GM12878 (cell line): ENCODE data around the gene AFTPH. TPM values are rescaled to one million over a fixed set of nuclear protein-coding genes. Genes with fewer than 3 reads are reported as not detected.

Source experiments
- ATAC-seq: fragments of 200-7000 bp; cut with Tn5 transposase; 3 replicates; pipeline ENCODE4 v1.9.1; 2020; ENCODE audit warnings: mild to moderate bottlenecking, moderate library complexity
- BruUV-seq: library from RNA; stranded (reverse); fragments of 400-500 nt; replicated peaks from 2 replicates; lab custom pipeline; 2021; lab: Mats Ljungman, UMichigan
- CTCF ChIA-PET: fragments of 300-600 bp; sonication (Branson Sonifier 250); formaldehyde crosslinking; extraction: SDS; loops from one replicate; lab custom pipeline; 2021; ENCODE audit warnings: inconsistent platforms; lab: Yijun Ruan, JAX
- POLR2A ChIA-PET: fragments of 350-600 bp; formaldehyde crosslinking; extraction: SDS; loops from one replicate; lab custom pipeline; 2021; ENCODE audit warnings: inconsistent platforms; lab: Charles Lee
- RAD21 ChIA-PET: fragments of 300-600 bp; sonication (Branson Sonifier 250); formaldehyde crosslinking; loops from one replicate; lab custom pipeline; 2023; ENCODE audit warnings: antibody characterized with exemption; ENCODE audit not compliant: unreplicated experiment; lab: Charles Lee
- SMC1A ChIA-PET: fragments of 300-600 bp; sonication (Branson Sonifier 250); formaldehyde crosslinking; loops from one replicate; lab custom pipeline; 2023; ENCODE audit not compliant: unreplicated experiment, uncharacterized antibody; lab: Charles Lee
- DNase-seq: peaks from one replicate; pipeline ENCODE4 v3.0.0-alpha.2; 2011; ENCODE audit warnings: low read depth, low spot score
- FAIRE-seq: peaks from 3 replicates; lab custom pipeline; 2011; peaks lifted over from hg19 to GRCh38; lab: Jason Lieb, UNC
- H2AFZ ChIP-seq: 2 replicates; pipeline ENCODE4 v1.6.0; 2011; ENCODE audit warnings: low read depth, low read length, control low read depth; ENCODE audit not compliant: control insufficient read depth
- H3K27ac ChIP-seq: 2 replicates; pipeline ENCODE4 v1.5.1; 2011; ENCODE audit warnings: control low read depth; ENCODE audit not compliant: control insufficient read depth, insufficient read depth
- H3K27me3 ChIP-seq, 2 experiments: replicated peaks in 1 of 2; 2 replicates each; pipeline versions ENCODE4 v1.6.0 to v1.6.1; 2011; ENCODE audit warnings: low read length in 1 of 2; ENCODE audit not compliant: control insufficient read depth in 2 of 2, insufficient read depth in 2 of 2
- H3K36me3 ChIP-seq, 2 experiments: 2 replicates each; pipeline ENCODE4 v1.5.1; 2011; ENCODE audit warnings: low read length in 1 of 2; ENCODE audit not compliant: control insufficient read depth in 2 of 2, insufficient read depth in 2 of 2
- H3K4me1 ChIP-seq: 2 replicates; pipeline ENCODE4 v1.6.1; 2011; ENCODE audit warnings: mild to moderate bottlenecking, low read length, moderate library complexity, mixed read lengths; ENCODE audit not compliant: control insufficient read depth, insufficient read depth
- H3K4me2 ChIP-seq: 2 replicates; pipeline ENCODE4 v1.6.0; 2011; ENCODE audit warnings: control low read depth; ENCODE audit not compliant: control insufficient read depth, insufficient read depth
- H3K4me3 ChIP-seq: fragments of 200-600 bp; sonication (generic); 2 replicates; pipeline ENCODE4 v1.5.1; 2016
- H3K79me2 ChIP-seq: 2 replicates; pipeline ENCODE4 v1.6.0; 2011; ENCODE audit warnings: low read length; ENCODE audit not compliant: control insufficient read depth, insufficient read depth
- H3K9ac ChIP-seq: 2 replicates; pipeline ENCODE4 v1.8.0; 2011; ENCODE audit warnings: low read length, control low read depth, mixed read lengths; ENCODE audit not compliant: control insufficient read depth, insufficient read depth
- H3K9me3 ChIP-seq: replicated peaks from 3 replicates; pipeline ENCODE4 v1.5.1; 2011; ENCODE audit warnings: mild to moderate bottlenecking, low read length; ENCODE audit not compliant: control insufficient read depth, insufficient read depth
- H4K20me1 ChIP-seq: 2 replicates; pipeline ENCODE4 v1.6.0; 2011; ENCODE audit not compliant: control insufficient read depth, insufficient read depth
- BRCA1 ChIP-seq: IDR thresholded peaks from 2 replicates; pipeline ENCODE4 v1.6.1; 2011; ENCODE audit warnings: low read depth, low read length, improper control_type of control experiment
- CHD1 ChIP-seq: IDR thresholded peaks from 2 replicates; pipeline ENCODE4 v1.6.1; 2012; ENCODE audit warnings: low read depth, low read length, improper control_type of control experiment
- CREM ChIP-seq: IDR thresholded peaks from 2 replicates; pipeline ENCODE4 v1.6.1; 2014; ENCODE audit warnings: antibody characterized with exemption, low read depth
- NR2F1 ChIP-seq: fragments of 450-650 bp; conservative IDR thresholded peaks from 2 replicates; pipeline ENCODE4 v1.6.1; 2017; ENCODE audit warnings: mild to moderate bottlenecking
- SMAD1 ChIP-seq: fragments of 450-650 bp; IDR thresholded peaks from 2 replicates; pipeline ENCODE4 v1.6.1; 2018; ENCODE audit warnings: mild to moderate bottlenecking, low read depth; ENCODE audit not compliant: partially characterized antibody
- SREBF2 ChIP-seq: IDR thresholded peaks from 2 replicates; pipeline ENCODE4 v1.6.1; 2012; ENCODE audit warnings: mild to moderate bottlenecking, low read length
- SUPT20H ChIP-seq: IDR thresholded peaks from 2 replicates; pipeline ENCODE4 v1.6.1; 2011; ENCODE audit warnings: low read depth, mild to moderate bottlenecking, low read length, moderate library complexity, borderline replicate concordance; ENCODE audit not compliant: control insufficient read depth
- SUZ12 ChIP-seq: fragments of 200-600 bp; sonication (generic); IDR thresholded peaks from one replicate; pipeline ENCODE4 v1.6.1; 2018; ENCODE audit warnings: antibody characterized with exemption, mild to moderate bottlenecking; ENCODE audit not compliant: unreplicated experiment
- WGBS: methylation state at CpG from one replicate; pipeline ENCODE4 v1.1.6; 2016; ENCODE audit warnings: low lambda C conversion rate; ENCODE audit not compliant: insufficient replicate concordance, insufficient coverage; ENCODE audit errors: missing lambda C conversion rate; 5-methylcytosine and 5-hydroxymethylcytosine counted together
- in situ Hi-C: fragments of 300-500 bp; cut with MboI; formaldehyde crosslinking; loops from 9 replicates; pipeline ENCODE4 v1.14.3; 2018; ENCODE audit warnings: mixed read lengths
- intact Hi-C: fragments of 100-400 bp; cut with micrococcal nuclease; formaldehyde crosslinking; loops from one replicate; pipeline ENCODE4 v1.14.2; 2022; ENCODE audit not compliant: unreplicated experiment
- polyA plus RNA-seq, 11 experiments: library from polyadenylated mRNA; depleted of rRNA in 4 of 11; unstranded in 6 of 11; stranded (reverse) in 5 of 11; fragments of >200 nt; fragmentation: Nextera tagmentation in 4 of 11; fragmentation: Illumina TruSeq in 1 of 11; extraction: Ambion mirVana in 4 of 11; extraction: Trizol in 1 of 11; gene quantifications; 1 replicate in 1 of 11; 2 replicates in 10 of 11; pipeline versions ENCODE4 v1.2.1 to v1.2.3, GENCODE V29; 2011 to 2016; ENCODE audit warnings: inconsistent platforms in 2 of 11, missing spikeins in 2 of 11, low read depth in 1 of 11
- total RNA-seq, 4 experiments: library from RNA; depleted of rRNA in 3 of 4; stranded (reverse); fragments of >200 nt in 3 of 4; fragmentation: Illumina TruSeq in 1 of 4; extraction: Trizol in 1 of 4; gene quantifications; 2 replicates each; pipeline versions ENCODE4 v1.2.1 to v1.2.3, GENCODE V29; 2013 to 2021
- TF ChIP-seq, protein P1 (sequence below): fragments of 450-650 bp; IDR thresholded peaks from 2 replicates; pipeline ENCODE4 v1.6.1; 2016; ENCODE audit warnings: mild to moderate bottlenecking, moderate library complexity, borderline replicate concordance
- TF ChIP-seq, protein P2 (sequence below): fragments of 150-350 bp; IDR thresholded peaks from 2 replicates; pipeline ENCODE4 v1.6.1; 2016; ENCODE audit warnings: low read depth, low read length

The AFTPH gene
- total and polyA plus RNA-seq, 10 of the 15 experiments (the other 5 are each of a cell fraction or from before 2014, with no cell fraction given) = 25.6 to 77.3 (median 39.5) TPM

DNA sequence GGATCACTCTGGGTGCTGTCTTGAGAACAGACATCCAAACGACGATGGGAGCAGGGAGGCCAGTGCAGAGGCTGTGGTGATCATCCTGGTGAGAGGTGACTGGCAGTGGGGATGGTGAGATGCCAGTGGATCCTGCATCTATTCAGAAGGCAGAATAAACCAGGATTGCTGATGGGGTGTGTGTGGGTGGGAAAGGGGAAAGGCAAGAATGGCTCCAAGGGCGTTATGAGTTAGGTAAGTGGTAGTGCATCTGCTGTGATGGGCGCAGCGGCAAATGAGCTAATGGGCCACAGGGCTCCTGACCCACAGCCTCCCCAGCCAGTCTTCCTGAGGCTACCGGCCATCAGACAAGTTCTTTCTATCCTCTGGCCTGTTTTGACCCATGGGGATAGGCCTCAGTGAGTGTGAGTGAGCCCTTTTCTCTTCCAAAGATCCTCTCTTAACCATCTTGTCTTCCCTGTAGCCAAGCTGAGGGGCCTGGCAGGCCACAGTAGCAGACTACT is 100.0 kb downstream of the AFTPH start (continued):
- TF ChIP-seq, protein P1, sequence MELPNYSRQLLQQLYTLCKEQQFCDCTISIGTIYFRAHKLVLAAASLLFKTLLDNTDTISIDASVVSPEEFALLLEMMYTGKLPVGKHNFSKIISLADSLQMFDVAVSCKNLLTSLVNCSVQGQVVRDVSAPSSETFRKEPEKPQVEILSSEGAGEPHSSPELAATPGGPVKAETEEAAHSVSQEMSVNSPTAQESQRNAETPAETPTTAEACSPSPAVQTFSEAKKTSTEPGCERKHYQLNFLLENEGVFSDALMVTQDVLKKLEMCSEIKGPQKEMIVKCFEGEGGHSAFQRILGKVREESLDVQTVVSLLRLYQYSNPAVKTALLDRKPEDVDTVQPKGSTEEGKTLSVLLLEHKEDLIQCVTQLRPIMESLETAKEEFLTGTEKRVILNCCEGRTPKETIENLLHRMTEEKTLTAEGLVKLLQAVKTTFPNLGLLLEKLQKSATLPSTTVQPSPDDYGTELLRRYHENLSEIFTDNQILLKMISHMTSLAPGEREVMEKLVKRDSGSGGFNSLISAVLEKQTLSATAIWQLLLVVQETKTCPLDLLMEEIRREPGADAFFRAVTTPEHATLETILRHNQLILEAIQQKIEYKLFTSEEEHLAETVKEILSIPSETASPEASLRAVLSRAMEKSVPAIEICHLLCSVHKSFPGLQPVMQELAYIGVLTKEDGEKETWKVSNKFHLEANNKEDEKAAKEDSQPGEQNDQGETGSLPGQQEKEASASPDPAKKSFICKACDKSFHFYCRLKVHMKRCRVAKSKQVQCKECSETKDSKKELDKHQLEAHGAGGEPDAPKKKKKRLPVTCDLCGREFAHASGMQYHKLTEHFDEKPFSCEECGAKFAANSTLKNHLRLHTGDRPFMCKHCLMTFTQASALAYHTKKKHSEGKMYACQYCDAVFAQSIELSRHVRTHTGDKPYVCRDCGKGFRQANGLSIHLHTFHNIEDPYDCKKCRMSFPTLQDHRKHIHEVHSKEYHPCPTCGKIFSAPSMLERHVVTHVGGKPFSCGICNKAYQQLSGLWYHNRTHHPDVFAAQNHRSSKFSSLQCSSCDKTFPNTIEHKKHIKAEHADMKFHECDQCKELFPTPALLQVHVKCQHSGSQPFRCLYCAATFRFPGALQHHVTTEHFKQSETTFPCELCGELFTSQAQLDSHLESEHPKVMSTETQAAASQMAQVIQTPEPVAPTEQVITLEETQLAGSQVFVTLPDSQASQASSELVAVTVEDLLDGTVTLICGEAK = no peak
- TF ChIP-seq NR2F1 (no peak), BRCA1 (no peak)

DNA sequence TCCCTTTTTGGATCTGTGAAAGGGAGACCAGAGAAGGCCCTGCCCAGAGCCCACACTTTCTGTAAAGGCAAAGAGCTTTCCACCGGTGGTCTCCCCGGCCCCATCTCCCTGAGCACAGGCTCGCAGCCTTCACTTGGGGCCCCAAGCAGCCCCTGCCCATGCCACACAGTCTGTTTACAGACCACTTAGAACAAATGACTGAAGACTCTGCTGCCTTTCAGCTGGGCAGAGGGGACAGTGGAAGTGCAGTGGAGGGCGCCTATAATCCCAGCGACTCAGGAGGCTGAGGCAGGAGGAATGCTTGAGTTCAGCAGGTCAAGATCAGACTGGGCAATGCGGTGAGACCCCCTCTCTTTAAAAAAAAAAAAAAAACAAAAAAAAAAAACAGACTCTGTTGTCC is 100.7 kb downstream of the AFTPH start:
- Histone ChIP-seq H3K9me3 (no peaks in the 10 kb centered on the region), H3K27me3 (no peaks in the 10 kb centered on the region), H3K4me2 (no peak overlapping the region), H4K20me1 (no peaks in the 10 kb centered on the region), H3K27ac (no peak overlapping the region), H3K36me3 (no peaks in the 10 kb centered on the region), H3K4me3 (no peak overlapping the region), H3K79me2 (no peaks in the 10 kb centered on the region), H3K4me1 (peaks cover 8% of the 10 kb centered on the region)
- ChIA-PET SMC1A (interaction anchor here (1.3 to 1.9 kb wide), 5 partner anchors 9 to 294 kb away, joined by 3 to 7 read pairs (median 3); no protein-coding TSS in a partner anchor), POLR2A (interaction anchor here (0.7 to 1.5 kb wide), 2 partner anchors 9 to 213 kb away, joined by 3 to 4 read pairs; no protein-coding TSS in a partner anchor), CTCF (interaction anchor here (0.8 to 5.4 kb wide), 8 partner anchors 9 to 209 kb away, joined by 3 to 18 read pairs (median 4); partner anchors contain the start of gene AFTPH), RAD21 (interaction anchor here (0.8 to 2.6 kb wide), 6 partner anchors 10 to 102 kb away, joined by 3 to 14 read pairs (median 3); no protein-coding TSS in a partner anchor)
- DNase-seq = no peak
- in situ Hi-C loops = no loop called here
- ATAC-seq = no peak
- FAIRE-seq = no peak
- BruUV-seq = no TSS peak
- TF ChIP-seq, protein P2, sequence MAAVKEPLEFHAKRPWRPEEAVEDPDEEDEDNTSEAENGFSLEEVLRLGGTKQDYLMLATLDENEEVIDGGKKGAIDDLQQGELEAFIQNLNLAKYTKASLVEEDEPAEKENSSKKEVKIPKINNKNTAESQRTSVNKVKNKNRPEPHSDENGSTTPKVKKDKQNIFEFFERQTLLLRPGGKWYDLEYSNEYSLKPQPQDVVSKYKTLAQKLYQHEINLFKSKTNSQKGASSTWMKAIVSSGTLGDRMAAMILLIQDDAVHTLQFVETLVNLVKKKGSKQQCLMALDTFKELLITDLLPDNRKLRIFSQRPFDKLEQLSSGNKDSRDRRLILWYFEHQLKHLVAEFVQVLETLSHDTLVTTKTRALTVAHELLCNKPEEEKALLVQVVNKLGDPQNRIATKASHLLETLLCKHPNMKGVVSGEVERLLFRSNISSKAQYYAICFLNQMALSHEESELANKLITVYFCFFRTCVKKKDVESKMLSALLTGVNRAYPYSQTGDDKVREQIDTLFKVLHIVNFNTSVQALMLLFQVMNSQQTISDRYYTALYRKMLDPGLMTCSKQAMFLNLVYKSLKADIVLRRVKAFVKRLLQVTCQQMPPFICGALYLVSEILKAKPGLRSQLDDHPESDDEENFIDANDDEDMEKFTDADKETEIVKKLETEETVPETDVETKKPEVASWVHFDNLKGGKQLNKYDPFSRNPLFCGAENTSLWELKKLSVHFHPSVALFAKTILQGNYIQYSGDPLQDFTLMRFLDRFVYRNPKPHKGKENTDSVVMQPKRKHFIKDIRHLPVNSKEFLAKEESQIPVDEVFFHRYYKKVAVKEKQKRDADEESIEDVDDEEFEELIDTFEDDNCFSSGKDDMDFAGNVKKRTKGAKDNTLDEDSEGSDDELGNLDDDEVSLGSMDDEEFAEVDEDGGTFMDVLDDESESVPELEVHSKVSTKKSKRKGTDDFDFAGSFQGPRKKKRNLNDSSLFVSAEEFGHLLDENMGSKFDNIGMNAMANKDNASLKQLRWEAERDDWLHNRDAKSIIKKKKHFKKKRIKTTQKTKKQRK = no peak
- TF ChIP-seq SUPT20H (no peak), SREBF2 (no peak), CREM (no peak), CHD1 (no peak), SMAD1 (no peak), SUZ12 (no peak)
- TF ChIP-seq, all 136 proteins: peak for 0
- intact Hi-C loops = no loop called here
- Histone ChIP-seq H3K9ac (no peak overlapping the region), H2AFZ (no peak overlapping the region)
- WGBS = 77% methylated on average over 6 of the region's 6 CpGs
